Osteoblast (primary cell): ENCODE data around the gene MYOD1. TPM values are rescaled to one million over a fixed set of nuclear protein-coding genes. Genes with fewer than 3 reads are reported as not detected.
A peak's percentile ranks its signal among the peaks of the same experiment; 100 is the strongest.

Experiments used
- DNase-seq: peaks from one replicate; pipeline ENCODE4 v3.0.0; 2011; ENCODE audit warnings: low spot score, mixed read lengths; ENCODE audit not compliant: insufficient read length; ENCODE audit errors: missing footprints
- H2AFZ ChIP-seq: 2 replicates; pipeline ENCODE4 v1.6.0; 2011; ENCODE audit warnings: mild to moderate bottlenecking, low read length
- H3K27ac ChIP-seq: 2 replicates; pipeline ENCODE4 v1.5.1; 2011; ENCODE audit warnings: mild to moderate bottlenecking, low read depth, low read length, moderate library complexity
- H3K27me3 ChIP-seq: 2 replicates; pipeline ENCODE4 v1.6.0; 2012; ENCODE audit warnings: mild to moderate bottlenecking, control low read depth, inconsistent platforms, low read length, moderate library complexity; ENCODE audit not compliant: insufficient read depth
- H3K36me3 ChIP-seq: 2 replicates; pipeline ENCODE4 v1.5.1; 2011; ENCODE audit warnings: mild to moderate bottlenecking, low read length, control low read depth, moderate library complexity; ENCODE audit not compliant: insufficient read depth
- H3K4me1 ChIP-seq: 2 replicates; pipeline ENCODE4 v1.5.1; 2011; ENCODE audit warnings: mild to moderate bottlenecking, low read length, control low read depth, moderate library complexity; ENCODE audit not compliant: insufficient read depth
- H3K4me2 ChIP-seq: 2 replicates; pipeline ENCODE4 v1.6.0; 2011; ENCODE audit warnings: mild to moderate bottlenecking, low read length; ENCODE audit not compliant: insufficient read depth
- H3K4me3 ChIP-seq: fragments of 200-600 bp; sonication (generic); 3 replicates; pipeline ENCODE4 v1.5.1; 2012; ENCODE audit warnings: mild to moderate bottlenecking, low read length, inconsistent platforms; ENCODE audit not compliant: insufficient read depth
- H3K79me2 ChIP-seq: 2 replicates; pipeline ENCODE4 v1.6.0; 2012; ENCODE audit warnings: mild to moderate bottlenecking, low read length, control low read depth, inconsistent platforms; ENCODE audit not compliant: insufficient read depth
- H3K9me3 ChIP-seq: 2 replicates; pipeline ENCODE4 v1.5.1; 2011; ENCODE audit warnings: low read depth, low read length, control low read depth
- H4K20me1 ChIP-seq: 2 replicates; pipeline ENCODE4 v1.6.0; 2012; ENCODE audit warnings: mild to moderate bottlenecking, low read length, control low read depth; ENCODE audit not compliant: insufficient read depth
- total RNA-seq: library from RNA; depleted of rRNA; stranded (reverse); fragments of >200 nt; gene quantifications from 2 replicates; pipeline ENCODE4 v1.2.3, GENCODE V29; 2012
- TF ChIP-seq, protein P1 (sequence below): IDR thresholded peaks from 2 replicates; pipeline ENCODE4 v1.5.1; 2011; ENCODE audit warnings: mild to moderate bottlenecking, low read depth, low read length, moderate library complexity; ENCODE audit errors: extremely low read depth

MYOD1 gene
- total RNA-seq, 1 donor: not detected

DNA sequence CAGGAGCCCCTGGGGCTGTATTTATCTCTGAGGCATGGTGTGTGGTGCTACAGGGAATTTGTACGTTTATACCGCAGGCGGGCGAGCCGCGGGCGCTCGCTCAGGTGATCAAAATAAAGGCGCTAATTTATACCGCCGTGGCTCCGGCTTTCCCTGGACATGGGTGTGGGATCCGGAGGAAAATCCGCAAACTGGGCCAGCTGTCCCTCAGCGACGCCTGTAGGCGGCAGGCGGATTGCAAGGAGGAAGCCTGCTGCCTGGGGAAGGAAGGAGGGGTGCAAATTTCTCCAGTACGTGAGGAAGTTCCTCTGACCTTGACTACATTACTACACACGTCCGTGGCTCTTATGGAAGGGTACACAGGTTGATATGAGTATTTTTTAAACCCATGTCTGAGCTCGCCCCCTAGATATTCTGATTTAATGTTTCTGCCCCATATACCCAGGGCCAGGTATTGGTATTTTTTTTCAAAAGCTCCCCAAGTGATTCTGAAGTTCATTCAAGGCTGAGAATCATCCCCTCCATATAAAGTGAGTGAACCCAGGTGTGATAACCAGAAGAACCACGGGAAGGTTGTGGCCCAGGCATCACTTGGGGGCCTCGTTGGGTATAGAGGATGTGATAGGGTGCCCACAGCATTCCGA, 2.8 kb downstream of the MYOD1 start:
- Histone ChIP-seq H3K9me3 (no peaks in the 10 kb centered on the region), H2AFZ (no peak overlapping the region), H3K36me3 (no peaks in the 10 kb centered on the region), H3K4me2 (no peak overlapping the region), H3K27ac (no peak overlapping the region), H3K4me1 (no peaks in the 10 kb centered on the region), H3K27me3 (peaks cover 83% of the 10 kb centered on the region), H4K20me1 (no peaks in the 10 kb centered on the region), H3K4me3 (no peak overlapping the region), H3K79me2 (no peaks in the 10 kb centered on the region)
- TF ChIP-seq, protein P1, sequence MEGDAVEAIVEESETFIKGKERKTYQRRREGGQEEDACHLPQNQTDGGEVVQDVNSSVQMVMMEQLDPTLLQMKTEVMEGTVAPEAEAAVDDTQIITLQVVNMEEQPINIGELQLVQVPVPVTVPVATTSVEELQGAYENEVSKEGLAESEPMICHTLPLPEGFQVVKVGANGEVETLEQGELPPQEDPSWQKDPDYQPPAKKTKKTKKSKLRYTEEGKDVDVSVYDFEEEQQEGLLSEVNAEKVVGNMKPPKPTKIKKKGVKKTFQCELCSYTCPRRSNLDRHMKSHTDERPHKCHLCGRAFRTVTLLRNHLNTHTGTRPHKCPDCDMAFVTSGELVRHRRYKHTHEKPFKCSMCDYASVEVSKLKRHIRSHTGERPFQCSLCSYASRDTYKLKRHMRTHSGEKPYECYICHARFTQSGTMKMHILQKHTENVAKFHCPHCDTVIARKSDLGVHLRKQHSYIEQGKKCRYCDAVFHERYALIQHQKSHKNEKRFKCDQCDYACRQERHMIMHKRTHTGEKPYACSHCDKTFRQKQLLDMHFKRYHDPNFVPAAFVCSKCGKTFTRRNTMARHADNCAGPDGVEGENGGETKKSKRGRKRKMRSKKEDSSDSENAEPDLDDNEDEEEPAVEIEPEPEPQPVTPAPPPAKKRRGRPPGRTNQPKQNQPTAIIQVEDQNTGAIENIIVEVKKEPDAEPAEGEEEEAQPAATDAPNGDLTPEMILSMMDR: peak; percentile 55
- DNase-seq: peak; percentile 97

DNA sequence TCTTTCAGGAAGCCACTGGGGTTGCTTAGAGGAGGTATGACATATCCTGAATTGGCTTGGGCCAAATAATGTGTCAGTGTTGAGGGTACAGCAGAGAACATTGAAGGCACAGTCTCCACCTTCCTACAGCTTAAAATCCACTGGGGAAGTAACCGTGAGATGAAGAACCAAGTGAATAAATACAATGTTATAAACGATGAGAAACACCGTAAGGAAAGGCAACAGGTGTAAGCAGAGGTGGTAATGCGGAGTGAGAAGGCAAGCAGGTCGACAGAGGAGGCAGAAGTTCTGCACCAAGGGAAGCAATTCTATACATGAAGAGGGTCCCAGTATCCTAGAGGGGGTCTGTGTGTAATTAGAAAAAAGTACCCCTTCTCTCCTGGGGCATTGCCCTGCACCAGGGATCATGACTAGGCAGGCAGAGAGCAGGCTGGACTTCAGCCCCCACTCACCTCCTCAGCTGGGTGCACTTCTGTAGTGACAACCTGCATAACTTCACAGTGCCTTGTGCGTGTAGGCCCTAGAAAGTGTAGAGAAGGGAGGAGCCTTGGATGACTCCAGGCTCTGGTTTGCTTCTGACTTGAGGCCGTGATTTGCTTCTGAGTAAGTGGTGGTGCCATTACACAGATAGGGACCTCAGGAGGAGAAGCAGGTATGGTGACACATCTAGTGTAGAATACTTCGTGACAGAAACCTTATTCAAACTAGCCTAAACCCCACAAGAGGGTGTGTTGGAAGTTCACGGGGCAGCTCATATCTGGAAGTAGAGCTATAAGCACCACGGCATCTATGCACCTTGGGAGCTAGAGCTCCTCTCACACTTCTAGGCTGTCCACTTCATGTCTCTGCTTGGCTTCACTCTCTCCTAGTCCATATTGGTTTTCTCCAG, 4.9 kb downstream of the MYOD1 start:
- no peaks in the 10 kb centered on the region for H3K9me3 ChIP-seq
- H3K27ac ChIP-seq: no peak overlapping the region
- TF ChIP-seq, protein P1: no peak
- no peak overlapping the region for H2AFZ ChIP-seq
- no peak overlapping the region for H3K4me3 ChIP-seq
- no peaks in the 10 kb centered on the region for H3K36me3 ChIP-seq
- no peaks in the 10 kb centered on the region for H4K20me1 ChIP-seq
- no peaks in the 10 kb centered on the region for H3K4me1 ChIP-seq
- no peaks in the 10 kb centered on the region for H3K79me2 ChIP-seq
- DNase-seq: peak; percentile 37
- no peak overlapping the region for H3K4me2 ChIP-seq
- H3K27me3 ChIP-seq: peaks cover 77% of the 10 kb centered on the region

DNA sequence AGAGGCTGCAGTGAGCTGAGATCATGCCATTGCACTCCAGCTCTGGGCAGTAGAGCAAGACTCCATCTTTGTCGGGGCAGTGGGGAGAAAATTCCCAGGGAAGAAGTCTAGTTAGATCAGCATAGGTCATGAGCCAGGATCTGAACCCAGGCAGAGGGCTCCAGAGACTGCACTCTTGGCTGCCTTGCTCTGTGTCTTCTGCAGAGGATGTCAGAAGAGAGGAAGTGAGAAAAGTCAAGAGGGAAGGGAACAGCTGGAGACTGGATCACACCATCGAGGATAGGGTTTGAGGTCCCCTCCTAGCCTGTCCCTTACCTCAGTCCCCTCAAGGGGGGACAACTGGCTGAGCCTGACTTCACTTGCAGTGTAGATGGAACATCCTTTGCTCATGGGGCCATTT, 5.8 kb downstream of the MYOD1 start:
- no peaks in the 10 kb centered on the region for H4K20me1 ChIP-seq
- TF ChIP-seq, protein P1: no peak
- no peaks in the 10 kb centered on the region for H3K79me2 ChIP-seq
- no peak overlapping the region for H3K27ac ChIP-seq
- no peaks in the 10 kb centered on the region for H3K36me3 ChIP-seq
- H3K27me3 ChIP-seq: peaks cover 69% of the 10 kb centered on the region
- H3K4me3 ChIP-seq: no peak overlapping the region
- H3K4me1 ChIP-seq: no peaks in the 10 kb centered on the region
- DNase-seq: peak; percentile 59
- no peak overlapping the region for H3K4me2 ChIP-seq
- H2AFZ ChIP-seq: no peak overlapping the region
- H3K9me3 ChIP-seq: no peaks in the 10 kb centered on the region

DNA sequence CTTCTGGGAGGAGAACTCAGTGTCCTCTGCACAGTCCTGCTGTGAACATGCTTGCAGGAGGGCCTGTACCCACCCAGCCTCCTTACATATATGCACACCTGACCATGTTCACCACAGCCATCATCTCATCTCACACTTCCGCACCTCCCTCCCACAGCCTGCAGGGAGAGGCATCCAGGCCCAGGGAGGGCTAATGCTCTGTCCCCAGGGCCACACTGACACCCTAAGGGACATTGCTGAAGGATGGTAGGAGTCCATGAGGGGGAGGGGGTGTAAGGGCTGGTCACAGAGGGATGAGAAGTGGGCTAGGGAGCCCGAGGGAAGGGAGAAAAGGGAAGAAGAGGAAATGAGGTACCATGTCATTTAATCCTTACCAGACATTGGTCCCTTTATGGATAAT, 10.8 kb downstream of the MYOD1 start:
- Histone ChIP-seq H3K27me3 (peaks cover 51% of the 10 kb centered on the region), H3K27ac (no peak overlapping the region), H3K79me2 (no peaks in the 10 kb centered on the region), H3K36me3 (no peaks in the 10 kb centered on the region), H3K9me3 (no peaks in the 10 kb centered on the region), H3K4me2 (no peak overlapping the region), H3K4me3 (no peak overlapping the region), H2AFZ (no peak overlapping the region), H4K20me1 (peaks cover 3% of the 10 kb centered on the region), H3K4me1 (peaks cover 4% of the 10 kb centered on the region)
- TF ChIP-seq, protein P1: no peak
- DNase-seq: no peak
